Measurements from ENCODE around the gene RNF220.

Gene RNF220

GRCh38 chr1:44405031-44405797 is at the start of gene RNF220:
RNF220 (plus strand) TSS chr1:44405255.
- ATAC-seq = peak; percentile 40 to 60

DNA sequence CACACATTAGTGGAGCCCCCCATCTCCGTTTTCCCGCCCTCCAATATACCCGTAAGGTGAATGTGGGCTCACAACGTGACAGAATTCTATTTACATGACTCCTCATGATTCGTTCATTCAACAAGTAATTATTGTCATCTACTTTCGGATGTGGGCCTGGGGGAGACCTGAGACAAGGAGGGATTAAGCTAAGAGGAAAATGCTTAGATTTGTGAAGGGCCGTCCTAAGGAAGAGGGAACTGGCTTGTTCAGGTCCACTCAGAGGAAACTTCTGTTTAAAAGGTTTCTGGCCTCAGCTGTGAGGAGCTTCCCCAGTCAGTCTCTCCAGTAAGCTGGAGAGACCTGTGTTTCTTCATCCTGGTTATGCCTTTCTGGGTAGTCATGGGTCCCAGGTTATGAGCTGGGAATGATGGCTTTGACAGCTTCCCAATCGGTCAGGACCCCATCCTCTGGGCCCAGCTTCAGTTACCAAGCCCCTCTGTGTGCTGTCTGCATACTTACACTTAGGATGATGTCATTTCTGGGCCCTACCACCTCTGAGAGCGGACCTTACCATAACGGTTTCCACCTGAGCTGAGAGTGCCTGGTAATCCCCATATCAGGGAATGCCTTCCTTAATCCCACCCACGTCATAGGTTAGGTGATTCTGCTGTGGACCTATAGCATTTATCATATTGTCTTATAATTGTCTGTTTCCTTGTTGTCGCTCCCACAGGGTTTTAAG is 49.3 kb upstream of the RNF220 start:
- ATAC-seq = no peak

DNA sequence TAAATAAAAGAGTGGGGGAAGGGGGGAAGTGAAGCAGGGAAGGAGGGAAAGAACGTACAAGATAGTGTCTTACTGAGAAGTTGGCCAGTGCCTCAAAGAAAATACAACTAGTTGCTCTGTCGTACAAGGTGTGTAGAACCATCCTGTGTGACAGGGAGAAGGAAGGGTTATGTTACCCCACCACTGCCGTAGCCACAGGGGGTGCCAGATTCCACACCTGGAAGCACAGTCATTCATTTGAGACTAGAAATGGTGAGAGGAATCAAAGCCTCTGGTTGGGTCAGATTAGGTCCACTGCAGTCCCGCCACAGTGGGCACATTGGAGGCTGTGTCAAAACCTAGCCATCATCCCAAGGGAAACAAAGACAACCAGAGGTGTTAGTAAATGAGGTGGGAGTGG is 47.3 kb upstream of the RNF220 start:
- no peak for ATAC-seq

DNA sequence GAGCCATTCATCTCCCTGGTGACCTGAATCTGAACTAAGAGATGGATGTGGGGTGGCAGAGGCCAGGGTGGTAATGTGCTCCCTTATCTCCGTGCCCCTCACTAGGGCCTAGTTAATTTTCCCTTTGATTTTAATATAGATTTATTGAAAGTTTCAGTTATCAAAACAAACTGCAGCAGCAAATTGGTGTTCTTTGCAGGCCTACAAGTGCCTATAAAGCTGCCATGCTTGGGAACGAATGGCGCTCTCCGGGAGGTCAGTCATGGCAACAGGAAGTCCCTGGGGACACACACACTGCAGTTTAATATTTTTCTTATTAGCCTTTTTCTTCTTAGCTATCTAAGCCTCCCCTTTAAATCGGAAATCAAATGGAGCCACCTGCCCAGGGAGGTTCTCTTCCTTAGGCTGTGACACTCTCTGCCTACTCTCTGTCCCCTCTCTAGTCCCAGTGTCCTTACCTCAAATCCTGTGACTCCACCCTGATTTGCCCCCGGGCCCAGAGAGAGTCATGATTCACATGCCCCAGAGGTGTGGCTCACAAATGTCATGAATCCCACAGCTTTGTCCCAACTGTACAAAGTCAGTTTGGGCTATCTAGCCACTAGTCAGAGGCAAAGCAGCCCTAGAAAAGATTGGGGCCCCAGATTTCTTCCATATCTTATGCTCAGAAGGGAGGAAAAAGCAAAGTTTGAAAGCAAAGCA is 45.7 kb upstream of the RNF220 start:
- ATAC-seq = no peak

GRCh38 chr1:44361478-44361877 is 43.6 kb upstream of the RNF220 start:
- ATAC-seq = no peak

GRCh38 chr1:44366371-44366975 is 38.6 kb upstream of the RNF220 start:
- no peak for ATAC-seq

GRCh38 chr1:44367944-44368343 is 37.1 kb upstream of the RNF220 start:
- no peak for ATAC-seq

GRCh38 chr1:44368471-44369151 is 36.4 kb upstream of the RNF220 start:
- no peak for ATAC-seq

GRCh38 chr1:44371206-44371605 is 33.8 kb upstream of the RNF220 start:
- ATAC-seq = no peak

- no peak for ATAC-seq
Measured at GRCh38 chr1:44375547-44375946, 29.5 kb upstream of the RNF220 start.

GRCh38 chr1:44377925-44378784 is 26.9 kb upstream of the RNF220 start:
- ATAC-seq = no peak

DNA sequence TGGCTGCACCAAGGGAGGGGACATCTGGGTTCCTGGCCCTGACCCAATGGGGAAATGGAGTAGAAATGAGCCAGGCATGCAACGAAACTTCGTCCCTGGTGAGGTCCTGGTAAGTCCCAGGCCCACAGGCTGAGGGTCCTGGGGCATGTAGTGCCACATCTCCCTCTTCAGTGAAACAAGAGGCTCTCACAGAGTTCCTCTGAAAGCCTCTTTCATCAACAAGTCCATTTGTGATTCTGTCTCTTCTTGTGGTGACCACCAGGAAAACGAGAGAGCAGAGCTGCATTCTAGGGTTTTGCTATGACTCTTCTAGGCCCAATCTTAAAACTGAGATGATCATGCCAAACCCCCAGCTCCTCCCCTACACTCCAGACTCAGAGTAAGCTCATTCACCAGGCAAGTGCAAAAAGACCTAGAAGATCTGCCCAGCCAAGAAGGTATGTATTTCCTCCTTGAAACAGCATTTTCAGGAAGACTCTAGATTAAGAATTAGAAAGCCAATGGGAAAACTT is 24.3 kb upstream of the RNF220 start:
- ATAC-seq = no peak

DNA sequence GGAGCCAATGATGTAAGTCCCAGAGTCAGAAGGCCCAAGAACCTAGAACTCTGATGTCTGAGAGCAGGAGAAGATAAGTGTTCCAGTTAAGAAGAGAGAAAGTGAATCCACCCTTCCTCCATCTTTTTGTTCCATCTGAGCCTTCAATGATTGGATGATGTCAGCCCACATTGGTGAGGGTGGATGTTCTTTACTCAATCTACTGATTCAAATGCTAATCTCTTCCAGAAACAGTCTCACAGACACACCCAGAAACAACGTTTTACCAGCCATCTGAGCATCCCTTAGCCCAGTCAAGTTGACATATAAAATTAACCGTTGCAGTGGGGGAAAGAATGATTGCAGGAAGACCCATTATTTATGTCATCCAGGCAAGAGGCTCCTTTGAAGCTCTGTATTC is 16.5 kb upstream of the RNF220 start:
- no peak for ATAC-seq

GRCh38 chr1:44389437-44389836 is 15.6 kb upstream of the RNF220 start:
- no peak for ATAC-seq

DNA sequence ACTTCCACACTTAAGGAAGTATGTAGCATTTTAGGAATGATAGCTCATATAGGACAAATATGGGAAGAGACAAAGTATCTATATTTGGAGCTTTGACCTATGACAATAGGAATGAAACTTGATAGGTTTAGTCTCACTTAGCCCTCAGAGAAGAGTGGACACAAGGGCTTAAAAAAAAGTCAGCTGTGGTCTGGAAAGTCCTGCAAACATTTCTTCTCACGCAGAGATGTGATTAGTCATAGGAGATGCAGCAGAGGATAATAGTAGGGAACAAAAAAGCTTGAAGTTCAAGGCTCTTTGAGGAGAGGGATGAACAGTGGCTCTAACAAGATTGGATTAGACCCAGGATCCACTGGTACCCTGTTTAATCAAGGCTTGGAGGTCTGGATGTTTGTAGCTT is 14.8 kb upstream of the RNF220 start:
- ATAC-seq = no peak

DNA sequence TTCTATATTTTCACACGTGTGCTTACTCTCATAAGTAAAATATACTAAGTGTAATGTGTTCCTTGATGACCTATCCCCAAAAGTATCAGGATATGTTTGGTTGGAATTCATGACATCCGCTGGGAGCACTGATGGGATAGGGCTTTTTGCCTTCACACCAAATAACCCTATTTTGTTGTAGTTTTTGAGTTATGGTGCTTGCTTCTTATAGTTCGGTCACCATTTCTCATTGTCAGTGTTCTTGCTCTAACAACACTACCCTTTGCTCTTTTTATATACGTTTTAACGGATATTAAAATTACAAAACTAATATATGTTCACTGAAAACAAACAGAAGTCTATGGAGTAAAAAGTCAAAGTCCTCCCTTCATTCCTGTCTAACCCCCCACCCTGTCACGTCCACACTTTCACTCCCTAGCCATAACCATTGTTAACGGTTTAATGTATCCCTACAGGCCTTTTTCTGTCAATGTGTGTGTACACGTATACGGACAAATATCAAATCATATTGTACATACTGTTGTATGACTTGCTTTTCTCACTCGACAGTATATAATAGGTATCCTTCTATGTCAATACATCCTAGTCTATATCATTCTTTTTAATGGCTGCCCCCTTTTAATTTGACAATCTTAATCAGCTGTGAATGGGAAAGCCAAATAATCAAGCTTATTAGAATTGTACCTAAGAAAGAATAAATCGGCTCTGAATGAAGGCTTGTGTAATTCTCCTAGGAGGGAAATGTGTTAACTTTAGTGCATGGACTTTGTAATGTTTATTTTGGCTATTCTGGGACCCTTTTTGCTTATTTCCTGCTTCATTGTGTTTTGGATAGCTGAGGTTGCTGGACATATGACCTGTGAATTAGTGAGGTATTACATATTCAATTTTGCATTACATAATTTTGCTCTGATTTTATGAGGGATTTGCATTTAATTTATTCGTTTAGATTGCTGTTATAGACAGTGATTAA is 3.5 kb upstream of the RNF220 start:
- ATAC-seq = no peak

- ATAC-seq = peak; percentile 50 to 54
Measured at GRCh38 chr1:44405798-44406736, 1.0 kb downstream of the RNF220 start.

- no peak for ATAC-seq
Measured at GRCh38 chr1:44406737-44407429, 1.8 kb downstream of the RNF220 start.
